Peyer's patch (tissue), 4 donors: ENCODE measurements around the gene CDX2.

ENCODE experiments used
- POLR2A ChIP-seq, 2 donors: fragments of 450-650 bp; IDR thresholded peaks; one replicate each; pipeline ENCODE4 v1.5.1; 2017; ENCODE audit warnings: antibody characterized with exemption in 2 of 2, mild to moderate bottlenecking in 2 of 2, moderate library complexity in 2 of 2
- TF ChIP-seq, protein P1 (sequence below), 6 experiments: fragments of 450-650 bp in 4 of 6; fragments of 200-600 bp in 2 of 6; sonication (generic) in 1 of 6; IDR thresholded peaks; one replicate each; pipeline ENCODE4 v1.5.1; 2017 to 2019; ENCODE audit warnings: antibody characterized with exemption in 6 of 6, mild to moderate bottlenecking in 3 of 6, moderate library complexity in 1 of 6

GRCh38 chr13:27966641-27967202 lies 2.4 kb downstream of the CDX2 start:
- TF ChIP-seq, protein P1, sequence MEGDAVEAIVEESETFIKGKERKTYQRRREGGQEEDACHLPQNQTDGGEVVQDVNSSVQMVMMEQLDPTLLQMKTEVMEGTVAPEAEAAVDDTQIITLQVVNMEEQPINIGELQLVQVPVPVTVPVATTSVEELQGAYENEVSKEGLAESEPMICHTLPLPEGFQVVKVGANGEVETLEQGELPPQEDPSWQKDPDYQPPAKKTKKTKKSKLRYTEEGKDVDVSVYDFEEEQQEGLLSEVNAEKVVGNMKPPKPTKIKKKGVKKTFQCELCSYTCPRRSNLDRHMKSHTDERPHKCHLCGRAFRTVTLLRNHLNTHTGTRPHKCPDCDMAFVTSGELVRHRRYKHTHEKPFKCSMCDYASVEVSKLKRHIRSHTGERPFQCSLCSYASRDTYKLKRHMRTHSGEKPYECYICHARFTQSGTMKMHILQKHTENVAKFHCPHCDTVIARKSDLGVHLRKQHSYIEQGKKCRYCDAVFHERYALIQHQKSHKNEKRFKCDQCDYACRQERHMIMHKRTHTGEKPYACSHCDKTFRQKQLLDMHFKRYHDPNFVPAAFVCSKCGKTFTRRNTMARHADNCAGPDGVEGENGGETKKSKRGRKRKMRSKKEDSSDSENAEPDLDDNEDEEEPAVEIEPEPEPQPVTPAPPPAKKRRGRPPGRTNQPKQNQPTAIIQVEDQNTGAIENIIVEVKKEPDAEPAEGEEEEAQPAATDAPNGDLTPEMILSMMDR (IDR thresholded peaks at IDR 0.05): no peak
- no peak for TF ChIP-seq POLR2A (IDR thresholded peaks at IDR 0.05)
